ENCODE measurements around the gene SIGLEC5. TPM values are rescaled to one million over a fixed set of nuclear protein-coding genes. Genes with fewer than 3 reads are reported as not detected.

SIGLEC5 gene
- total RNA-seq, 1 donor = under 0.01 TPM

DNA sequence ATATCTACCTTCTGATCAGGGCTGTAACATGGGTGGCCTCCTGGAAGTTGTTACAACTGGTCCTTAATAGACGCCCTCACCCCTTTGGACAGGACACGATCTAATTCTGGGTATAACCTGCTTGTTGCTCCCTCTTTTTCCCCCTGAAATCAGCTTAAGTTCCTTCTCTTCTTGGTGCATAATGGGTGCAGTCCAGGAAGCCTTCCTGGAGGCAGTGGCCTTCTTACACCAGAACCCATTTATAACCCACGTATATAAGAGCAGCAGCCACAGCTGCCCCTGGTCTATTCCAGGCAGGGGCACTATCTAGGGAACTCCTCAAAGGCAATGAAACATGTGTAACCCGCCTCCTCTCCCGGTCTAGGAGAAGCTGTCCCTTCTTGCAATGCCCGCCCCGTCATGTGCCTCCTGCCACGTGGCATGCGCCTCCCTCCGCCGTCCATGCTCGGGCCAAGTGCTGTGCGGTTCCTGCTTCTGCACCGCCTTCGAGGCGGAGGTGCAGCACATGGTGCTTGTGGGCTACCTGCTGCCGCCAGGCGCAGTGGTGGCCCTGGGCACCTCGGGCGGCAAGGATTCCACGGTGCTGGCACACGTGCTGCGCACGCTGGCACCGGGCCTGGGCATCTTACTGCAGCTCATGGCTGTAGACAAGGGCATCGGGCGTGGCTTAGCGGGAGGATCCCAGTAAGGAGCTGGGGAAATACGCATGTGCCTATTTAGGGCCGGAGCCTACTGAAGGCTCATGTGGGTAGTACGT, 31.9 kb downstream of the SIGLEC5 start:
- H3K79me2 ChIP-seq (ENCODE audit: insufficient read depth, low read length) = no peaks in the 10 kb centered on the region
- H3K27me3 ChIP-seq (ENCODE audit: insufficient read depth, low read length) = peaks cover 21% of the 10 kb centered on the region
- H3K9me3 ChIP-seq (ENCODE audit: low read depth, low read length) = no peaks in the 10 kb centered on the region
- H4K20me1 ChIP-seq (ENCODE audit: insufficient read depth, low read length) = no peaks in the 10 kb centered on the region
- no peaks in the 10 kb centered on the region for H3K36me3 ChIP-seq (ENCODE audit: insufficient read depth, low read length)
- H3K4me3 ChIP-seq (ENCODE audit: insufficient read depth, low read length) = no peak overlapping the region
- no peak overlapping the region for H2AFZ ChIP-seq (ENCODE audit: low read length)
- H3K27ac ChIP-seq (ENCODE audit: low read depth, low read length) = no peak overlapping the region
- no peak for DNase-seq (ENCODE audit: insufficient read length, low spot score, missing footprints)
- no peak overlapping the region for H3K4me2 ChIP-seq (ENCODE audit: insufficient read depth, low read length)
- TF ChIP-seq, protein P1, sequence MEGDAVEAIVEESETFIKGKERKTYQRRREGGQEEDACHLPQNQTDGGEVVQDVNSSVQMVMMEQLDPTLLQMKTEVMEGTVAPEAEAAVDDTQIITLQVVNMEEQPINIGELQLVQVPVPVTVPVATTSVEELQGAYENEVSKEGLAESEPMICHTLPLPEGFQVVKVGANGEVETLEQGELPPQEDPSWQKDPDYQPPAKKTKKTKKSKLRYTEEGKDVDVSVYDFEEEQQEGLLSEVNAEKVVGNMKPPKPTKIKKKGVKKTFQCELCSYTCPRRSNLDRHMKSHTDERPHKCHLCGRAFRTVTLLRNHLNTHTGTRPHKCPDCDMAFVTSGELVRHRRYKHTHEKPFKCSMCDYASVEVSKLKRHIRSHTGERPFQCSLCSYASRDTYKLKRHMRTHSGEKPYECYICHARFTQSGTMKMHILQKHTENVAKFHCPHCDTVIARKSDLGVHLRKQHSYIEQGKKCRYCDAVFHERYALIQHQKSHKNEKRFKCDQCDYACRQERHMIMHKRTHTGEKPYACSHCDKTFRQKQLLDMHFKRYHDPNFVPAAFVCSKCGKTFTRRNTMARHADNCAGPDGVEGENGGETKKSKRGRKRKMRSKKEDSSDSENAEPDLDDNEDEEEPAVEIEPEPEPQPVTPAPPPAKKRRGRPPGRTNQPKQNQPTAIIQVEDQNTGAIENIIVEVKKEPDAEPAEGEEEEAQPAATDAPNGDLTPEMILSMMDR (IDR thresholded peaks at IDR 0.05; ENCODE audit: extremely low read depth, low read depth, low read length) = no peak
- H3K4me1 ChIP-seq (ENCODE audit: insufficient read depth, low read length) = no peaks in the 10 kb centered on the region

DNA sequence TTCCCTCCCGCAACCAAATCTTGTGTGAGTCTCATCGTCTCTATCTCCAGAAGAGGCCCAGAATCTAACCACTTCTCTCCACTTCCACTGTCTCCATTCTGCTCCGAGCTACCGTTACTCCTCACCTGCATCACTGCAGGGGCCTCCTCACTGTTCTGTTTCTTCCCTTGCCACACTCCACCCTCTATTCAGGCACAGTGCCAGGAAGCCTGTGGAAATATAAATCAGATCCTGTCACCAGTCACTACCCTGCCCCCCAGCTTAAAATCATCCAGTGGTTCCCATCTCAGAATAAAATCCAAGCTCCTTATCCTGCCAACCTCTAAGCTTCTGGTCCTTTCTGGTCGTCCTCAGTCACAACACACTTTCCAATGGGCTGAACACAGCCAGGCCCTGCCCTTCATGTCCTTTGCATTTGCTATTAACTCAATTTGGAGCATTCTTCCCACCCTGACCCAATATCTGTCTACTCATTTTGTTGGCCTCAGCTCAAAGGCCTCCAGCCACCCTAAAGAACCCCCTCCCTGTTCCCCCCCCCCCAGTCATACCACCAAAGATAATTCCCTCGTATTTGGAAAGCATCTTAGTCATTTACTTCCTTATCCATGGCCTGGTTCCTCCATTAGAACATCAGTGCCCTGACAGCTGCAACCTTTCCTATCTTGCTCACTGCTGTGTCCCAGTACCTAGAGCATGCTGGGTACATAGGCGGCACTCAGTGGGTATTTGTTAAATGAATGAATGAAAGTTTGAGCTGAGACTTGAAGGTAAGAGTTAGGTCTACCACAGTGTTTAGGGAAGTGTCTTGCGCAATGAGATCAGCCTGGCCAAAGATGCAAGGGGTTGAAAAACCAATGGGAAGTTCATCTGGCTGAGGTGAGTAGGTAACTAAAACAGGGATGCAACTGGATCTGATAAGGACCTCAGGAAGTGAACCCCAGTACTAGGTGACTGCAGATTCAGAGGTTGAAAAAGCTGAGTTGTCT, 34.7 kb downstream of the SIGLEC5 start:
- Histone ChIP-seq H2AFZ (ENCODE audit: low read length) (peak overlapping the region; percentile 95), H3K36me3 (ENCODE audit: insufficient read depth, low read length) (no peaks in the 10 kb centered on the region), H3K4me2 (ENCODE audit: insufficient read depth, low read length) (peak overlapping the region; percentile 79), H3K79me2 (ENCODE audit: insufficient read depth, low read length) (no peaks in the 10 kb centered on the region), H3K27ac (ENCODE audit: low read depth, low read length) (no peak overlapping the region), H3K4me1 (ENCODE audit: insufficient read depth, low read length) (no peaks in the 10 kb centered on the region), H3K4me3 (ENCODE audit: insufficient read depth, low read length) (no peak overlapping the region), H3K9me3 (ENCODE audit: low read depth, low read length) (no peaks in the 10 kb centered on the region), H4K20me1 (ENCODE audit: insufficient read depth, low read length) (no peaks in the 10 kb centered on the region), H3K27me3 (ENCODE audit: insufficient read depth, low read length) (peaks cover 6% of the 10 kb centered on the region)
- TF ChIP-seq, protein P1 (IDR thresholded peaks at IDR 0.05; ENCODE audit: extremely low read depth, low read depth, low read length) = no peak
- DNase-seq (ENCODE audit: insufficient read length, low spot score, missing footprints) = no peak

DNA sequence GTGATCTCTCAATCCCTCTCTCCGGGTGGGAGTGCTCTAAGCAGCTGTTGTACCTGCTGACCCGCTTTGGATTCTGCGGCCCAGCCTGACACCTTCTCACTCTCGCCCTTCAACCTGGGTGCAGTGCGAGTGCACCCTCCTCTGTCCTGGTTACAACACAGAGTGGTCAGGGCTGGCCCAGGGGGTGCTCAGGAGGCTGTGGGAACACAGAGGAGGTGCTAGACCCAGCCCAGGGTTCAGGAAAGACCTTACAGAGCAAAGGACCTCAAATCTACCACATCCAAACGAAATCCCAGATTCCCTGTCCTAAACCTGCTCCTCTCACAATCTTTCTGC, 35.5 kb downstream of the SIGLEC5 start:
- H3K9me3 ChIP-seq (ENCODE audit: low read depth, low read length) = no peaks in the 10 kb centered on the region
- no peaks in the 10 kb centered on the region for H3K79me2 ChIP-seq (ENCODE audit: insufficient read depth, low read length)
- H3K36me3 ChIP-seq (ENCODE audit: insufficient read depth, low read length) = no peaks in the 10 kb centered on the region
- TF ChIP-seq, protein P1 (IDR thresholded peaks at IDR 0.05; ENCODE audit: extremely low read depth, low read depth, low read length) = no peak
- no peaks in the 10 kb centered on the region for H3K27me3 ChIP-seq (ENCODE audit: insufficient read depth, low read length)
- peak overlapping the region; percentile 79 for H3K4me2 ChIP-seq (ENCODE audit: insufficient read depth, low read length)
- no peak for DNase-seq (ENCODE audit: insufficient read length, low spot score, missing footprints)
- peak overlapping the region; percentile 77 for H3K4me3 ChIP-seq (ENCODE audit: insufficient read depth, low read length)
- H3K27ac ChIP-seq (ENCODE audit: low read depth, low read length) = no peak overlapping the region
- no peaks in the 10 kb centered on the region for H3K4me1 ChIP-seq (ENCODE audit: insufficient read depth, low read length)
- H2AFZ ChIP-seq (ENCODE audit: low read length) = peak overlapping the region; percentile 95
- no peaks in the 10 kb centered on the region for H4K20me1 ChIP-seq (ENCODE audit: insufficient read depth, low read length)

Data from osteoblast (primary cell).